GM21367 (cell line): ENCODE results near the gene SEC24B.
A peak's percentile ranks its signal among the peaks of the same experiment; 100 is the strongest.
"Not testable (repeated sequence)": the region's sequence is repeated elsewhere in the genome, so short reads cannot be mapped to it uniquely, and the experiment has no call there.

Source experiments
- ATAC-seq: cut with Tn5 transposase; IDR thresholded peaks from one replicate; pipeline ENCODE4 v1.9.1; 2021; ENCODE audit not compliant: unreplicated experiment

The SEC24B gene

DNA sequence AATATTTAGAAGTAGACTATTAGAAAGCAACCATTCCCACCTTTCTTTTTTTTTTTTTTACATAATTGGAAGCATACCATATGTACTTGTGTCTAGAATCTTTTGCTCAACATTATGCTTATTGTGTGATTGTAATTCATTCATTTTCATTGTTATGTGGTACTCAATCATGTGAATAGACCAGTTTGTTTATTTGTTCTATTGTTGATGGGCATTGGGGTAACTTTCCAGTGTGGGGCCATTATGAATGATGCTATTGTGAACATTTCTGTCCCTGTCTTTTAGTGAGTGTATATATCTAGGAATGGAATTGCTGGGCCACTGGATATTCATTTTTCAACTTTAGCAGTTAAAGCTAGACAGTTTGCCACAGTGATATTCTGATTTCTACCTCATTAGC lies 63.9 kb downstream of the SEC24B start:
- ATAC-seq, result no peak

GRCh38 chr4:109499513-109499912 lies 65.9 kb downstream of the SEC24B start:
- ATAC-seq, result no peak

DNA sequence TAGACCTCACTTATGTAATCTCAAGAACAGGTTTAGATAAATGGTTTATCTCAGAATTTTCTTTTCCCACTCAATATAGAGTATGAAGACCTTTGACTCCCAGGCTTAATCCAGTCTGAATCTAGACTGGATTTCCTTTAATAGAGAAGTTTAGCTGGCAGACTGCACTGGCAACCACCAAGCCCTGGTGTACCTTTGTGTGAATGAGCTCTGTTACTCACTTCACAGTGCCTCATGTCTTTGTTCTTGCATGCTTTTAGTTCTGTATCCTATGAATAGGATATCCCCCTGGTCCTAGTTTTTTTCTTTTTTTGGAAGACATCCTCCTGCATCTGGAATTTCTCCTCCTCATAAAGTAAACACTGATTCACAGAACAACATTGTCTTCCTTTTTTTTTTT lies 73.3 kb downstream of the SEC24B start:
- no peak for ATAC-seq

DNA sequence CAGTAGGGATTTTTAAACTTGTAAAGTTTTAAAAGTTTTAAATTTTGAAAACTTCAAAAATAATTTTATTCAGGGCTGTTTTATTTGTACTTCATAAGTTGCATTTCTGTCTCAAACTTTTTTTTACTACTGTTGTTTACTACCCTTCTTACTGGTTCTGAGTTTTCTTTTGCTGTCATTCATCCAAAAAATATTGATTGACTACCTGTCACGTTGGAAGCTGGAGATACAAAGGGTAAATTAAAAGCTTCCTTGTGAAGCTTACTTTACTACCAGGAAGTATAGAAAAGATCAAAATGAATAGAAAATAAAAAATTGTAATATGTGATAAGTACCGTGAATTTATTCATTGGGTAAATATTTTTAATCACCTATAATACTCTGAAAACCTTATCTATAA lies 77.1 kb downstream of the SEC24B start:
- ATAC-seq, result no peak

DNA sequence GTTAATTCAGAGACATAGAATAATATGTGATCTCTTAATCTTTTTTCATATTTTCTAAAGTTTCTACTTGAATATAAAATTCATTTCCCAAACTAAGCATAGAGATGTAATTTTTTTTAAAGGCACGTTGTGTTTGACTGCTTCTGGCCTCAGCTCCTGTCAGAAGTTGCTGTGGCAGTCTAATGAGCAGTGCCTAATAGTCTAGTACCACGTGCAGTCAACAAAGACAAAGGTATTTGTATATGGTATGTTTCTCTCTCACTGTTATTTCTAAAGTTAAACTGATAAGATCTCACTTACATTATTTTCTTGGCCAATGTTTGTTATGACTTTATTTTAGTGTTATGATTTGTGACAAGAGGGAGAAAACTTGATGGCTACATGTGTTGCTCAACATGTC lies 77.8 kb downstream of the SEC24B start:
- no peak for ATAC-seq

- not testable (repeated sequence) for ATAC-seq
Observed at GRCh38 chr4:109513368-109513767, 79.8 kb downstream of the SEC24B start.

GRCh38 chr4:109532182-109532581 lies 98.6 kb downstream of the SEC24B start:
- no peak for ATAC-seq

- ATAC-seq, result no peak
Observed at GRCh38 chr4:109545401-109545800, 111.8 kb downstream of the SEC24B start.

GRCh38 chr4:109547394-109547793 lies 113.8 kb downstream of the SEC24B start:
- no peak for ATAC-seq

DNA sequence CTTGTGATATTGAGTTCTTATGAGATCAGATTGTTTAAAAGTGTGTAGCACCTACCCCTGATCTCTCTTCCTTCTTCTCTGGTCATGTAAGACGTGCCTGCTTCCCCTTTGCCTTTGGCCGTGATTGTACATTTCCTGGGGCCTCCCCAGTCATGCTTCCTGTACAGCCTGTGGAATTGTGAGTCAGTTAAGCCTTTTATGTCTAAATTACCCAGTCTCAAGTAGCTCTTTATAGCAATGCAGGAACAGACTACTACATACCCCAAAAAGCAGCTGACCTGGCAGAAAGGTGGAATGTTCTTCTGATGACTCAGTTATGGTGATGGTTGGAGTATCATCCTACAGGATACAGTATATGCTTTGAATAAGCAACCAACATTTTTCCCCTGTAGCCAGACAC lies 115.0 kb downstream of the SEC24B start:
- ATAC-seq, result no peak

- ATAC-seq, result no peak
Observed at GRCh38 chr4:109552237-109552636, 118.6 kb downstream of the SEC24B start.

DNA sequence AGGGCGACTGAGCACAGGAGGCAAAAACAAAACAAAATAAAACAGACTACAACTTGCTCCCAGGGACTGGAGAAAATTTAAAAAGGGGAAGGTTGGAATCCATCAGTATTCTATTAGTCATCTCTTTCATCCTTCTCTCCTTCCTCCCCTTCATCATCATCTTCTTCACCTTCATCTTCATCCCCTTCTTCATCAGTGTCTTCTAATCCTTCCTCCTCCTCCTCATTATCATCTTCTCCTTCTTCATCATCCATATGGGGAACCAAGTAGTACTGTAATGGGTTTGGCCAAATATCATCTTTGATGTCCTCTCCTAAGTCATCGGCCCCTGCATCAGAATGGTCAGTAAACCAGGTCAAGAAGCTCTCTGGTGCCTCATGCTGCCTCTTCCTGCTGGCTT lies 119.5 kb downstream of the SEC24B start:
- no peak for ATAC-seq

DNA sequence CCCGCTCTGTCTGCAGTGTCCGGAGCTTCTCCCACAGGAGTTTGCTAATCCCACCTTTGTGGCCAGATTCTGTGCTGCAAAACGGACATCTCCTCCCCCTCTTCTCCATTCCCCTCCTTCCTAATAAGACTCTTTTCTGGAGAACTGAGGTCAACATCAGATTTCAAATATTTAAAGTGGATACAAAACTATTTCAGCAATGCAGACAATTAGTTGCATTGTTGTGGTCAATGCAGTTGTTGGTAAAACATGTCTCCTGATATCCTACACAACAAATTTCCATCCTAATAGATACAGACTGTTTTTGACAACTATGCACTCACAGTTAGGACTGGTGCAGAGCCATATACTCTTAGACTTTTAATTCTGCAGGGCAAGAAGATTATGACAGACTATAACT lies 121.4 kb downstream of the SEC24B start:
- ATAC-seq, result no peak

- no peak for ATAC-seq
Observed at GRCh38 chr4:109557433-109557832, 123.8 kb downstream of the SEC24B start.

DNA sequence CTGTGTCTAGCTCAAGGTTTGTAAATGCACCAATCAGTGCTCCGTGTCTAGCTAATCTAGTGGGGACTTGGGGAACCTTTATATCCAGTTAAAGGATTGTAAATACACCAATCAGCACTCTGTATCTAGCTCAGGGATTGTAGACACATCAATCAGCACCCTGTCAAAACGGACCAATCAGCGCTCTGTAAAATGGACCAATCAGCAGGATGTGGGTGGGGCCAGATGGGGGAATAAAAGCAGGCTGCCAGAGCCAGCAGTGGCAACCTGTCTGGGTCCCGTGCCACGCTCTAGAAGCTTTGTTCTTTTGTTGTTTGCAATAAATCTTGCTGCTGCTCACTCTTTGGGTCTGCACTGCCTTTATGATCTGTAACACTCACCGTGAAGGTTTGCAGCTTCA lies 124.5 kb downstream of the SEC24B start:
- not testable (repeated sequence) for ATAC-seq

DNA sequence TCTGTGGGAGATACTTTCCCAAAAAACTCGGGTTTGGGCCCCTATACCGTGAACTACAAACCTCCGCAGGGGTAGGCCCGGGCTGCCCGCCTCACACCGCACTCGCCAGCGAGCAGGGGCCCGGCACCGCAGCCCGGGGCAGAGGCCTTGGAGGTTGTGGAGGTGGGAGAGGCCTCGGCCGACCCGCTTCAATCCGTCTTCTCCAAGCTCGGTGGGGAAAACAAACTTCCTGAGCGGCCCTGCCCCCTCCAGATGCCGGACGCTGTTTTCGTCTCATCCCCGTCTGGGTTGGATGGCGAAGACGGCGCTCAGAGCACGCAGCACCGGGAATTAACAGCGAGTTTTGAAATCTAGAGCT lies 126.0 kb downstream of the SEC24B start:
- peak; percentile 17 for ATAC-seq

DNA sequence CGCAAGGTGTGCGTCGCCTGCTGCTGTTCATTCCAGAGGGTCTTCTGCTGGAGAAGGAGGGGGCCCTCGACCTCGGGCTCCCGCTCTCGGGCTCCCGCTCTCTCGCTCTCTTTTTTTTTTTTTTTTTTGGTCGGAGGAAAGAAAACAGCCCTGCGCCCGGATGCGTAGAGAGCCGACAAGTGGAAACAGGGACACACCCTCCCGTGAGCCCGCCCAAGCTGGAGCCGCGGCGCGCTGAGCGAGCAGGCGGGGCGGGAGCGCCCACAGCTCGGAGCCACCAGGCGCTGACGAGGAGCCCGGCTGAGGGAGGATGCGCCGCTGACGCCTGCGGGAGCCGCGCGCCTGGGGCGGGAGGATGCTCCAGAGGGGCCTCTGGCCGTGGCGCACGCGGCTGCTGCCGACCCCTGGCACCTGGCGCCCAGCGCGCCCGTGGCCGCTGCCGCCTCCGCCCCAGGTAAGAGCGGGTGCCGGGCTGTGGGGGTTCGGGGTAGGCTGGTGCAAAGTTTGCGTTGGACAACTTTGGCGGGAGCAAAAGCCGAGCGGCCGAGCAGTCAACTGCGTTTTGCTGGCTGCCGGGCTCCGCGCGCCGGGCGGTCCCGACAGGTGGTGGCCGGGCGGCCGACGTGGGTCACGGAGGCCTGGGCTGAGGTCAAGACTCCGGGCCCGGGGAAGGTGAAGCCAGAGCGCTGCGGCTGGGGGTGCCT lies 126.5 kb downstream of the SEC24B start, which contains the start of gene MCUB:
Gene MCUB (plus strand): TSS at position 264 of the 704 bp plus-strand sequence. CDS start 92 bp downstream, at position 356.
- ATAC-seq, result peak; percentile 91

DNA sequence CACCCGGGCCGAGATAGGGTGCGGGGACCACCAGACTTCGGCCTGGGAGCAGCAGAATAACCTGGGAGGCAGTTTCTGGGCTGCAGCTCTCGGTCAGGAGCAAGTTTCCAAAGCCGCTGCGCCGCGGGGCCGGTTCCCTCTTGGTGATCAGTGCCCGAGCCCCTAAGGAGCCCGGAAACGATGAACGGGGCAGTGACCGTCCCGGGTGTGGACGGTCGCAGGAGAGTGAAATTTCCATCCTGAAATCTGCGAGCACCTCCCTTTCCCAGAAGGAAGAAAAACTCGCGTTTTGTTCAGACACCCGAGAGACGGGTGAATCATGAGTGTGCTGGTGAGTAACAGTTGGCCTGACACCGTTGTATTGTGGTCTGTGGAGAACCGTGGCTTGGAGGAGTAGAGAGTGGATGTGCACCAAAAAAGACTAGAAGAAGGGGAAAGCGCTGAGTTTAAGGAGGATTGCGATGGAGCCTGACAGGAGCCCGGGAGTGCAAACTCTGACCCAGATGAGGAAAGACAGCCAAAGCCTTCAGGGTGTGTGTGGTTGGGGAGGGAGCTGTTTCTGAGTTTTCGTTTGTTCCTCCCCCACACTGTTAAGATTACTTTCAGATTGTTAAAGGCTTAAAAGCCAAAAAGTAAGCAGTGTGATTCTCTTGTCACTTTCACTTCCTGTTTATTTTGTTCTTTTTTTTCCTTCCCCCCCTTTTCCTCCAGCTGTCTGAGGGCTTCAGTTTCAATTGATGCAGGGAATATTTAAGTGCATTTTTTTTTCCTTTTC lies 127.3 kb downstream of the SEC24B start:
- peak; percentile 52 for ATAC-seq

GRCh38 chr4:109562457-109563239 lies 129.0 kb downstream of the SEC24B start:
- no peak for ATAC-seq

- ATAC-seq, result no peak
Observed at GRCh38 chr4:109571494-109571893, 137.9 kb downstream of the SEC24B start.

DNA sequence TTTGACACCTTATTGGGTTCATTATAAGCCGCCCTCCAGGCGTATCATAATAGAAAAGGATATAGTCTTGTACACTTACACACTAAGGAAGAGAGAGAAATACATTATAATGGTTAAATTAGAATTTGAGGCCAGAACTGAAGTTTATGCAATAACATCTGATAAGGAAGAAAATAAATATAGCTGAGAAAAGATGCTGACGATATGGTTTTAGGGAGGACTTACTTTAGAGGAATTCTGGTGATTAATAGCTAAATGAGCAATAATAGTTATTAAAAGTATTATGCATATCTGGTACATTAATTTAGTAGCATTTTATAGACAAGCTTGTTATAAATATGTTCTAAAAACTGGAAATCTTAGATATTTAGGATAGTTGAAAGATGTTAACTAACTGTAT lies 138.5 kb downstream of the SEC24B start:
- ATAC-seq, result no peak

DNA sequence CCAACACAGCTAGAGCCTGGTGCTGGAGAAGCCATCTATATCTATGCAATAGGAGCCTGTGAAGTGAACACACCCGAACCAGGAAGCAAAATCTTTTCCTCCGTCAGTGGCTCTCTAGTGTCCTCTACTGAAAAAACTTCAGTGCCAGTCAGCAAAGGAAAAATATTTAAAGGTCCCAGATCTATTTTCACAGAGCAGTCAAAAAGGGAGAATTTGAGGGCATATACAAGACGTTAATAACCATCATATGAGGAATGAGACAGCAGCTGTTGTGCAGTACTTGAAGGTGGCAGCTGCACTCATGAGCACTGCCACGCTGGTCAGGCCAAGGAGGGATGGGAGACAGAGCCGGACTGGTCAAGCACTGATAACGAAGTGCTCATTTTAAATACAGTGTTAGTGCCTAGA lies 140.8 kb downstream of the SEC24B start:
- no peak for ATAC-seq
